Upper lobe of left lung (tissue), 4 donors: Measurements from ENCODE around the gene CISD1.

Source experiments
- CTCF ChIP-seq, 6 experiments: fragments of 450-650 bp in 4 of 6; fragments of 200-600 bp in 2 of 6; sonication (generic) in 2 of 6; IDR thresholded peaks; one replicate each; pipeline ENCODE4 v1.5.1; 2016 to 2019; ENCODE audit warnings: antibody characterized with exemption in 6 of 6
- POLR2AphosphoS5 ChIP-seq, 2 donors: sonication (generic); formaldehyde crosslinking; IDR thresholded peaks; one replicate each; pipeline ENCODE4 v1.5.1; 2017; ENCODE audit warnings: antibody characterized with exemption in 2 of 2

GRCh38 chr10:58322072-58322834 is 53.3 kb downstream of the CISD1 start:
- TF ChIP-seq POLR2AphosphoS5 (IDR thresholded peaks at IDR 0.05) (no peak), CTCF (IDR thresholded peaks at IDR 0.05) (no peak)
